K562 (cell line): ENCODE results near the gene C19orf85. TPM values are rescaled to one million over a fixed set of nuclear protein-coding genes. Genes with fewer than 3 reads are reported as not detected.
A peak's percentile ranks its signal among the peaks of the same experiment; 100 is the strongest.

Source experiments
- ATAC-seq: fragments of 200-7000 bp; cut with Tn5 transposase; 3 replicates; pipeline ENCODE4 v1.9.1; 2020; ENCODE audit warnings: moderate library complexity
- BruUV-seq: library from RNA; stranded (reverse); fragments of 400-500 nt; replicated peaks from 2 replicates; lab custom pipeline; 2021; lab: Mats Ljungman, UMichigan
- CTCF ChIA-PET: fragments of 300-600 bp; formaldehyde crosslinking; extraction: SDS; loops from one replicate; lab custom pipeline; 2021; ENCODE audit warnings: low intra/inter-chr PET ratio; lab: Yijun Ruan, JAX
- POLR2A ChIA-PET: fragments of 300-600, 350-650 bp; sonication (Branson Sonifier 250); formaldehyde crosslinking; extraction: SDS; loops from one replicate; lab custom pipeline; 2021; ENCODE audit warnings: antibody characterized with exemption, inconsistent platforms; lab: Yijun Ruan, JAX
- DNase-seq, 4 experiments: peaks; one replicate each; pipeline versions ENCODE4 v3.0.0 to v3.0.0-alpha.2; 2011 to 2018; ENCODE audit warnings: low spot score in 3 of 4, mixed read lengths in 3 of 4; ENCODE audit errors: extremely low read depth in 1 of 4
- FAIRE-seq: peaks from 2 replicates; lab custom pipeline; 2011; peaks lifted over from hg19 to GRCh38; lab: Jason Lieb, UNC
- H2AFZ ChIP-seq: 2 replicates; pipeline ENCODE4 v1.6.0; 2011; ENCODE audit warnings: low read depth, low read length, control low read depth, inconsistent platforms
- H3K27ac ChIP-seq: fragments of 200-600 bp; 3 replicates; pipeline ENCODE4 v1.8.0; 2011; ENCODE audit warnings: low read depth, mild to moderate bottlenecking, control low read depth, inconsistent platforms, low read length, moderate library complexity, mixed read lengths; ENCODE audit errors: extremely low read depth
- H3K27me3 ChIP-seq, 2 experiments: fragments of 300-600 bp in 1 of 2; 2 replicates in 1 of 2; 3 replicates in 1 of 2; pipeline versions ENCODE4 v1.6.0 to v1.8.0; 2011; ENCODE audit warnings: inconsistent platforms in 2 of 2, low read length in 2 of 2, mild to moderate bottlenecking in 1 of 2, mixed read lengths in 1 of 2, moderate library complexity in 1 of 2; ENCODE audit not compliant: control insufficient read depth in 2 of 2, insufficient read depth in 2 of 2
- H3K36me3 ChIP-seq: fragments of 300-600 bp; 3 replicates; pipeline ENCODE4 v1.8.0; 2011; ENCODE audit warnings: mild to moderate bottlenecking, low read length, inconsistent platforms; ENCODE audit not compliant: control insufficient read depth, insufficient read depth
- H3K4me1 ChIP-seq, 2 experiments: fragments of 200-600 bp in 1 of 2; replicated peaks in 1 of 2; 2 replicates in 1 of 2; 3 replicates in 1 of 2; pipeline versions ENCODE4 v1.5.1 to v1.8.0; 2011; ENCODE audit warnings: inconsistent platforms in 2 of 2, low read length in 2 of 2, mild to moderate bottlenecking in 1 of 2, mixed read lengths in 1 of 2, moderate library complexity in 1 of 2; ENCODE audit not compliant: control insufficient read depth in 2 of 2, insufficient read depth in 2 of 2
- H3K4me2 ChIP-seq: 2 replicates; pipeline ENCODE4 v1.6.1; 2011; ENCODE audit warnings: low read length, control low read depth, inconsistent platforms, mixed read lengths; ENCODE audit not compliant: insufficient read depth
- H3K4me3 ChIP-seq: fragments of 200-600 bp; sonication (generic), shearing (Covaris generic); 2 replicates; pipeline ENCODE4 v1.5.1; 2016; ENCODE audit warnings: control low read depth, inconsistent platforms
- H3K79me2 ChIP-seq: fragments of 200-600 bp; 3 replicates; pipeline ENCODE4 v1.8.0; 2011; ENCODE audit warnings: low read length, inconsistent platforms; ENCODE audit not compliant: control insufficient read depth, insufficient read depth
- H3K9ac ChIP-seq, 2 experiments: 2 replicates each; pipeline versions ENCODE4 v1.6.0 to v1.6.1; 2011; ENCODE audit warnings: low read depth in 2 of 2, low read length in 2 of 2, control low read depth in 1 of 2, inconsistent platforms in 1 of 2, mild to moderate bottlenecking in 1 of 2, mixed read lengths in 1 of 2; ENCODE audit not compliant: insufficient read depth in 1 of 2
- H3K9me1 ChIP-seq: one replicate; pipeline ENCODE4 v1.6.0; 2011; ENCODE audit warnings: inconsistent platforms, mild to moderate bottlenecking, low read length, moderate library complexity; ENCODE audit not compliant: control insufficient read depth, insufficient read depth
- H3K9me3 ChIP-seq: replicated peaks from 2 replicates; pipeline ENCODE4 v1.5.1; 2011; ENCODE audit warnings: low read depth, low read length, inconsistent platforms; ENCODE audit not compliant: control insufficient read depth, insufficient read depth
- H4K20me1 ChIP-seq: replicated peaks from 2 replicates; pipeline ENCODE4 v1.6.1; 2011; ENCODE audit warnings: low read length, inconsistent platforms, mixed read lengths; ENCODE audit not compliant: control insufficient read depth, insufficient read depth
- E2F6 ChIP-seq, 2 experiments: IDR thresholded peaks; 2 replicates each; pipeline ENCODE4 v1.6.1; 2011; ENCODE audit warnings: borderline replicate concordance in 1 of 2, control low read depth in 1 of 2, low read depth in 1 of 2, low read length in 1 of 2, mild to moderate bottlenecking in 1 of 2, mixed read lengths in 1 of 2, moderate library complexity in 1 of 2; ENCODE audit not compliant: insufficient read depth in 1 of 2, insufficient read length in 1 of 2, poor library complexity in 1 of 2, severe bottlenecking in 1 of 2; ENCODE audit errors: extremely low read depth in 1 of 2
- POLR2G ChIP-seq: fragments of 200-400 bp; formaldehyde crosslinking; IDR thresholded peaks from 2 replicates; pipeline ENCODE4 v1.6.1; 2017; ENCODE audit warnings: low read depth, mild to moderate bottlenecking, antibody characterized with exemption, low read length, moderate library complexity
- VEZF1 ChIP-seq: fragments of 200-800 bp; sonication (Bioruptor generic); IDR thresholded peaks from 2 replicates; pipeline ENCODE4 v1.6.1; 2017; ENCODE audit warnings: missing genetic modification characterization, missing compliant biosample characterization
- ZBTB7A ChIP-seq: IDR thresholded peaks from 2 replicates; pipeline ENCODE4 v1.6.1; 2011; ENCODE audit warnings: low read depth, mild to moderate bottlenecking, low read length, moderate library complexity, borderline replicate concordance; ENCODE audit not compliant: control insufficient read depth
- ZC3H4 ChIP-seq: sonication (generic); formaldehyde crosslinking; IDR thresholded peaks from 2 replicates; pipeline ENCODE4 v1.9.0; 2021; ENCODE audit warnings: missing genetic modification reagents, borderline replicate concordance
- WGBS: fragments of 100-300 bp; shearing (Covaris generic); methylation state at CpG from one replicate; pipeline ENCODE4 v1.1.6; 2016; ENCODE audit warnings: low coverage, mixed read lengths; ENCODE audit not compliant: insufficient coverage; ENCODE audit errors: missing lambda C conversion rate; 5-methylcytosine and 5-hydroxymethylcytosine counted together
- in situ Hi-C: fragments of 300-500 bp; cut with MboI; formaldehyde crosslinking; loops from 4 replicates; pipeline ENCODE4 v1.15.0; 2018; ENCODE audit warnings: inconsistent platforms, mixed read lengths
- intact Hi-C: fragments of 100-400 bp; cut with micrococcal nuclease; formaldehyde crosslinking; loops from 2 replicates; pipeline ENCODE4 v1.14.2; 2022
- polyA plus RNA-seq, 8 experiments: library from polyadenylated mRNA; depleted of rRNA in 4 of 8; stranded (reverse) in 5 of 8; unstranded in 3 of 8; fragments of >200 nt; fragmentation: Nextera tagmentation in 2 of 8; fragmentation: Illumina TruSeq in 1 of 8; extraction: Ambion mirVana in 2 of 8; extraction: Trizol in 1 of 8; gene quantifications; 2 replicates each; pipeline versions ENCODE4 v1.2.1 to v1.2.3, GENCODE V29; 2011 to 2014; ENCODE audit warnings: inconsistent platforms in 1 of 8, missing spikeins in 1 of 8
- total RNA-seq, 7 experiments: library from RNA; depleted of rRNA in 6 of 7; stranded (reverse); fragments of >200 nt in 6 of 7; fragmentation: Illumina TruSeq in 2 of 7; extraction: Trizol in 2 of 7; gene quantifications; 2 replicates each; pipeline versions ENCODE4 v1.2.1 to v1.2.3, GENCODE V29; 2011 to 2021; ENCODE audit warnings: low replicate concordance in 1 of 7

The C19orf85 gene
- total and polyA plus RNA-seq, 9 of the 15 experiments (the other 6 are each of a cell fraction or from before 2014, with no cell fraction given), result not detected

GRCh38 chr19:55442372-55442961, 22.1 kb downstream of the C19orf85 start:
- no peaks in the 10 kb centered on the region for H3K36me3 ChIP-seq
- BruUV-seq, result no TSS peak
- TF ChIP-seq VEZF1 (CRISPR knock-in tag), result peak; percentile 27; the same call in 1 of the 2 replicates
- no peak for TF ChIP-seq ZC3H4 (CRISPR knock-in tag)
- TF ChIP-seq ZBTB7A, result peak; percentile 30; the same call in 1 of the 2 replicates
- TF ChIP-seq E2F6 (IDR thresholded peaks at IDR 0.05; ENCODE audit: borderline replicate concordance in 1 of 2, extremely low read depth in 1 of 2, insufficient read depth in 1 of 2, insufficient read length in 1 of 2, low read depth in 1 of 2, low read length in 1 of 2, poor library complexity in 1 of 2, severe bottlenecking in 1 of 2), result peak in 1 of 2 experiments; percentile 36
- 0 out of 2 replicates have a peak, but pooled peaks have one; percentile 30 for TF ChIP-seq POLR2G
- TF ChIP-seq, all 486 proteins: peak for 4
- FAIRE-seq (no peak), ATAC-seq (no peak), DNase-seq (peak in 3 of 4 experiments; percentile 27 to 73 (median 71))
- H4K20me1 ChIP-seq, result peaks cover 10% of the 10 kb centered on the region
- H3K4me2 ChIP-seq, result peak overlapping the region; percentile 44; the same call in 1 of the 2 replicates
- POLR2A ChIA-PET, result no interaction called here
- in situ Hi-C loops (loop anchor here (25.0 kb wide), 1 partner anchor 780 kb away; the partner anchor contains the start of gene LILRB4), intact Hi-C loops (no loop called here)
- H3K27ac ChIP-seq, result no peak overlapping the region
- 0% methylated on average over 30 of the region's 72 CpGs for whole genome bisulfite sequencing
- H3K9me3 ChIP-seq, result no peaks in the 10 kb centered on the region
- peak overlapping the region in 1 of 2 experiments; percentile 61; a peak in 2 of 4 replicates for H3K9ac ChIP-seq
- H3K4me1 ChIP-seq, result peaks cover 21 to 56% of the 10 kb centered on the region in 2 experiments
- 0 out of 2 replicates have a peak overlapping the region, but pooled peaks have one; percentile 48 for H2AFZ ChIP-seq
- no peaks in the 10 kb centered on the region for H3K79me2 ChIP-seq
- peaks cover 6 to 26% of the 10 kb centered on the region in 2 experiments for H3K27me3 ChIP-seq
- CTCF ChIA-PET, result no interaction called here
- H3K9me1 ChIP-seq, result no peaks in the 10 kb centered on the region
- H3K4me3 ChIP-seq, result 0 out of 2 replicates have a peak overlapping the region, but pooled peaks have one; percentile 0
